ENCODE measurements around the gene NEUROD4.

NEUROD4 gene

GRCh38 chr12:54998958-54999510 lies 20.7 kb upstream of the NEUROD4 start:
- no peak for DNase-seq

DNA sequence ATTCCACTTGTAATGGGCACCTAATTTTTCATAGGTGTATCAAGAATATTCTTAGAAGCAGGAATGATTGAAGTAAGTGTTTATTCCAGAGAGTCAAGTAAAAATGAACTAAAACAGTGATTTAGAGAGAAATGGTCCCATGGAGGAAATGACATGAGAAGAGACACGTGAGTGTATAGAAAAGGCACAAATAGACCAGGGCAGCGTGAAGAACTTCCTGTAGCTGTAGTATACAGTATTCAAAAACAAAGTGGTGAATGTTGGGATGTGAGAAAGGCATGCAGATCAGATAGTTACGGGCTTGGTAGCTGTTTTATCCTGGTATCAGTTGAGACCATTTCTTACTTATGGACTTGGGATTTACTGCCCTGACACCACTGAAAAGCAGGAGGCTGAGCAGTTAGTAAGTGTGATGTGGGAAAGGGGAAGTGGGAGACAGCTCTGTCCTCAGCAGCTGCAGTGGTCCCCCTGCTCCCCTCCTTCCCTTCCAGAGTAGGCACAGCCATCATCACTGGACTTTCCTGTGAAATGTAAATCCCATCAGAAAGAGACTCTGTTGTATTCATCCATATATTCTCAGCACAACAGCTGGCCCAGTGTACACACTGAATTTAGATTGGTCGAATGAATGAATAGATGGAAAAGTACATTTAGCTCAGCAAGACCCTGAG lies 18.4 kb upstream of the NEUROD4 start:
- DNase-seq = no peak

DNA sequence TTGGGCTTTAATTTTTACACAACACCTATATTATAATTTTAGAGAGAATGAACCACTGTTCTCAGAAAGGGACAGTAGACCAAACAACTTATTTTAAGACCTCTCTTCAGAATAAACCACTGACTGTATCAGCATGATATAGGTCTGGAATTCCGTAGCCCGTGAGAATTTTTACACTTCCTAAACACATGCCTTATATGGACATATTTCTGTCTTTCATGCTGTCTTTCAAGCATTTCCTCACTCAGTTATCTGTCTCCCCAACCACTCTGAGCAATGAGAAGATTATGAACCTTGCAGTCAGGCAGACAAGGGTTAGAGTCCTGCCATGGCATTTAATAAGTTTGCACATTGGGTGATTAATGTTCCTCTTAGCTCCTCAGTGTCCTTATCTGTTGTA lies 17.4 kb upstream of the NEUROD4 start:
- no peak for DNase-seq

- DNase-seq = no peak
Measured at GRCh38 chr12:55008944-55009585, 10.7 kb upstream of the NEUROD4 start.

GRCh38 chr12:55017416-55017925 lies 2.3 kb upstream of the NEUROD4 start:
- DNase-seq = no peak

DNA sequence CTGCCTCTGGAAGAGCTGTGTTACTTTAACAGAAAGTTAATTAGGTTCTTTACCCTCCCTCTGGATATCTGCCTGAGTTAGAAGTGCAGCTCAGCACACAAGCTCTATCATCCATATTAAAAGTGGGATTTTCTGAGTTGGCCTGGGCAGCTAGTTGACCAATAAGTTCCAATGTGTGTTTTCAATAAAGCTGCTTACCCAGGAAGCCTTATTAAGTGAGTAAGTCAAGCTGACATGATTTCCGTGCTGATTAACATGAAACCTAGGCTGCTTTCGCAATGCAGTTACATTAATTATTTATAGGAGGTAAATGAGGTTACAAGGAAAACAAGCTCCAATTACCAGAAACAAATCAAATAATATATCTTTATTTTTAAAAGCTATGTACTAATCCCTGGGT lies 4.8 kb downstream of the NEUROD4 start:
- no peak for DNase-seq

- no peak for DNase-seq
Measured at GRCh38 chr12:55025508-55025907, 5.7 kb downstream of the NEUROD4 start.

- no peak for DNase-seq
Measured at GRCh38 chr12:55034218-55034617, 14.4 kb downstream of the NEUROD4 start.

DNA sequence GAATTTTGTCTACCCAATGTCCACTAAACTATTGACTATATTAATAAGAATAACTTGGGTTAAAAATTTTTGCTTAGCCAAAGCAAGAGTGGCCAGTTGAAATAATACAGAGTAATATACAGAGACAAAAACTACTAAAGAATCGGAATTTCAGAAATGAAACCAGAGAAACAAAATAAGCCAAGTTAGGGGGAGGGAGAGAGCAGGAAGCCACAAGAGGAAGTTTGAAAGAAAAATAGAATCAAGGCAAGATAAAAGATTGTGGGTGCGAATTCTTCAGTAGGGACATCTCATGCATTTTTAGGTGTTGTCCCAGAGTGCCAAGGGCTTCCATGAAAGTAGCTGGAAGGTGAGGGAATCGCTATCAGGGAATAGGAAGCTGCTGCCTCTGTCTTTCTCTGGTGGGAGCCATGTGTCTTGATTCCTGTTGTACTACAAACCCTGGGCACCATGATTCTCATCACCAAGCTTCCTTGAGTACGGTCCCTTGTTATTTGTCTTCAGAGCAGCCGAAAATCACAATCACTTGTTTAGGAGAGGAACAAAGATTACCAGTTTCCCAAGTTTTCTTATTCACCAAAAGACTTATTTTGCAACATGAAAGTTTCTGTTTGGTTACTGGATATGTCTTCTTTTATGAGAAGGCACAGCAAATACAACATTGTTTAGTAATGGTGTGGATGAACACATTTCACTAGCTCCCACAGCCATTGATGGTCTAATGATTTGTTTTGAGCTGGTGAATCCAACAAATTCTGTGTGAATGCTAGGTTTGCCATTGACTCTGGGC lies 16.7 kb downstream of the NEUROD4 start:
- no peak for DNase-seq

DNA sequence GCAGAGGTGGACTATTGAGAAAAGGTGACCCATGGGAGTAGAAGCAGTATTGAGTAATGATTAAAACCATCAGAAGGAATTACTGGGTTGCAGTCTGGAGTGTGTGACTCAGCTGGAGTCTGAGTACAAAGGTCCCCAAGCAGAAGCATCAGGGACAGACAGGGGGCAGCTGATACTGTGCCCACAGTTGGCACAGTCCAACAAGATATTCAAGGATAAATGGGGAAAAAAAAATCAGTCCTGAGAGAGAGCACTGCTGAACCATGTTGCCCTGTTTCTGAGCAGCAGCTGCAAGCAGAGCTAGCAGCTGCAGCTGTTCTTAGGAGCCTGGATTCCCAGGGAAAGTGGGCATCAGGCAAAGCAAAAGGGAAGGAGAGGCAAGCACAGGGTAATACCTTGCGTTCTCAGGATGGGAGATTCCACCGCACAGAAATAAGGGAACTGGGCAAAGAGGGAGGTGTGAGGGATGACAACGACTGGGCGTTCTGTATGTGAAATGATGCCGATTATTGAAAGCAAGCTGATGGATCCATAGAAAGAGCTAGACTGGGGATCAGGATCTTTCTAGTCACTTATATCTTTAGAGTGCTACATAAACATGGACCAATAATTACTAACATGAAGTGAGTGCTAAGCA lies 17.7 kb downstream of the NEUROD4 start:
- DNase-seq = no peak

DNA sequence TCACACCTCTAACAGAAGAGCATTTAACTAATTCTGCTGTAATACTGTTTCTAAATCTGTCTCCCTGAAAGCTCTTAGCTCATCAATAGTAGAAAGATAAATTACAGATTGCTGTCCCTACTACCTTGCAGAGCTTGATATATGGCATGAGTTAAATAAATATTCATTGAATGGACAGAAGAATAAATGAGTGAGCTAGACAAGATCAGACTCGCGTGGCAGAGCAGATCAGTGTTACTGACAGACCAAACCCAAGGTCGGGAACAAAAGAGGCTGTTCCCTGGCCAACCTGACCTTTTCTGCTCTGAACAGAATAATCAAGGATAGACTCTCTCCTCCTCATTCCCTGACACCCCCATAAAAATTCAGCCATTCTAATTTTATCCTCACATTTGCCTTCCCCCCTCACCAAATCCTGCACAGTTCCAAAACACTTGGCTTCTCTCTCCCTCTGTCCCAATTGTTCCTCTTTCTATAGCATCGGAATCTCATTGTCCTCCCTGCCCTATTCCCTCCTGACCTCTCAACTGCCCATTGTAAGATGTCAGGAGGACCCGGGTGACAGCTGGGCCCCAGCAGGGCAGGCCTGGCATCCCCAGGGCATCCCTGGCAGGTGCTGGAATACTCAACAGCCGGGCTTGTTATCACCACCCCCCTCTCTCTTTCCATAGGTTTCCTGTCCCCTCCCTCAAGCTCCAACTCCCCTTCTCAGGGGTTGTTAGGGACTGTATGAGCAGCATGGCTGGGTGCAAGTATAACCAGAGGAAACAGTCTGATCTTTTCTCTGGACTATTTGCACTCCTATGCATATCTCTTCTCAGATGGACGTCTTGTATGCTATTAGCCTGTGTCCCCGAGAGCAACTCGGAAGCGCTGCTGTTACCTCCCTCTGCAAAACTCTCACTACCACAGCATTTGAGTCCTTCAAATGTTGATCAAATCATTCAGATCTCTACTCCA lies 19.9 kb downstream of the NEUROD4 start:
- DNase-seq = no peak

DNA sequence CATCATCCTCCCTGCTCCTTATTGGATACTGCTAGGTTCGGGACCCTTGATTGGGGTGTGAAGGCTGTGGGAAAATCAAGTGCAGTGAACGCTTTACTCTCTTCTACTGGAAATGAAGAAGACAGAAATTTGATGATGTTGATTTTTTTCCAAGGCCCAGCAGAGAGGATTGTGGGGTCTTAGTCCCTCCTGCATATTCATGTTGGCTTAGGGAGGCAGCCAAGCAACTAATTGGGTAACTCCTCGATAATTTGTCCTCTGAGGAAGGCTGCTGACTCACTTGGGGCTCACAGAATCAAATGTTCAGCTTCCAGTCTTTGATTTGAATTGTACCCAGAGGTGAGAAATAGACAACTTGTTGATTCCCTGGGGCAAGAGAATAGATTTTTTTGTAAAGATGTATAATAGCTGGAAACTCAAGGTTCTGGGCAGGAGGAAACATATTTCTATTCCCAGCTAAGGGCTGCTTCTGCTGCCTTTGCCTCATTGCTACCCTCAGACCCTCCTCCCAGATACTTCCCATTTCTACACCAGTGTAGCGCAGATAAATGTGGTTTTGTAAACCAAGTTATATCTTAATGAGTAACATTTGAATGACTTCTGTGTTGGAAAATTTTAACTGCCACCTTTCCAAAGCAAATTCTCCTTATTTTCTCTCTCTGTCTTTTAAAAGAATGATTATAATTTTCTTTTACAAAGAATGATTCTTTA lies 21.7 kb downstream of the NEUROD4 start:
- no peak for DNase-seq

- no peak for DNase-seq
Measured at GRCh38 chr12:55043542-55043941, 23.8 kb downstream of the NEUROD4 start.

GRCh38 chr12:55044135-55044534 lies 24.4 kb downstream of the NEUROD4 start:
- no peak for DNase-seq

GRCh38 chr12:55049676-55050075 lies 29.9 kb downstream of the NEUROD4 start:
- DNase-seq = no peak

DNA sequence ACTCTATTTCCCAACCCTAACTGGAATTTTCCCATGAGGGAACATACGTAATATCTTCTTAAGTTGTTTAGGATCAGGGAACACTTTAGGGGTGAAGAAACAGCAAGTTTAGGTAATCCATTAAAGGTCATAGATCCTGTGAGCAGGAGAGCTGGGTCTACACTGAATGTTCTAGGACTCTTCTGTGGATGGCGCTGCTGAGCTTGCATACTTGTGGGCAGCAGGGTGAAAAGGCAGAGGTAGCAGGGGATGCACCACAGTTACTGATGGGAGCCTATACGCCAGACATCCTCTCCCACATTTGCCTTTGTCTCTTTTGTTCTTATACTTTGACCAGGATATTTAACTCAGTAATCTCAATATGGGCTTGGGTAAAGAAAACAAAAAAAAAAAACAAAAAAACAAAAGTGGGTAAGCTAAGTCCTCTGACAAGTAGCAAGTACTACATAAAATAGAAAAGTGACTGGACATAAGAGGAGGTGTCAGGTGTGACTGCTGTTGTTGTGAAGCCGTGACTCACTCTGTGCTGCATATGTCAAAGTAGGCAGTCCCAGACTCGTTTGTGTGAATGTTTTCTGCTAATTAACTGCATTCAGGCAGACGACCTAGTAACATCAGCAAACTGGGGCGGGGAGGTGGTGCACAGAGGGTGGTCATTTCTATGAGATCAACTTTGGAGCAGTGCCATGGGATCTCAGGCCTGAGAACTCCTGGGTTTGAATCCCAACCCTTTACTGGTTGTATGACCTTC lies 31.6 kb downstream of the NEUROD4 start:
- DNase-seq = no peak

DNA sequence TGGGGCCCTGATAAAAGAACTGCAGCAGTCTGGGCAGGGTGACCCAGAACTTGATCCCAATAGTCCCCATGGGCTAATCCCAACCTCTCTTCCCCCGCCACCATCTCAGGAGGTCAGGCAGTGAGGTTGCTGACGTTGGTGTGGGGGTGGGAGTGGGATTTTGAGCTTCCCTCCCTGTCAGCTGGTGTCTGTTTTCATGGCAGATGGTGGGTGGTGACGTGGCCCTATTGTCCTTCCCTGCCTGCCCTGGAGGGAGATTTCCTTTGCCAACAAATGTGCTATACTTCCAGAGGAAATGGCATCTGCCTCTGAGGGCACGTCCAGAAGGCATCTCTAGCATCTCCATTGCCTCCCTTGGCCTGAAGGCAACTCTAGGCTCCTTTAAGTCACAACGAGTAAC lies 37.7 kb downstream of the NEUROD4 start:
- DNase-seq = no peak

DNA sequence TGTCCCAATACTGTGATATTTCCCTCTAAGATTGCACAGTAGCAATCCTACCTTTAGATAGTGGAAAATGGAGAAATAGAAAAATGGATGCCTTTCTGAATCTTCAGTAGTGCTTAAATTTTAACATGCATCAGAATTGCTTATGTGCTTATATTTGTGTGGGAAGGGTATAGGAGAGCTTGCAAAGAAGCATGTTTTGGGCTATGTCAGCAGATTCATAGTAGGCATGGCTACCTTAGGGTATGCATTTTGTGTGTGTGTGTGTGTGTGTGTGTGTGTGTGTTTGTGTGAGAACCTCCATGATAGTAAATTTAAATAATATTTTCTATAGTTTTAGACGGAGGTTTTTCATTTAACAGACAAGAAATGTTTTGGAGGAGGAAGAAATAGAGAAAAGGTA lies 38.3 kb downstream of the NEUROD4 start:
- no peak for DNase-seq

DNA sequence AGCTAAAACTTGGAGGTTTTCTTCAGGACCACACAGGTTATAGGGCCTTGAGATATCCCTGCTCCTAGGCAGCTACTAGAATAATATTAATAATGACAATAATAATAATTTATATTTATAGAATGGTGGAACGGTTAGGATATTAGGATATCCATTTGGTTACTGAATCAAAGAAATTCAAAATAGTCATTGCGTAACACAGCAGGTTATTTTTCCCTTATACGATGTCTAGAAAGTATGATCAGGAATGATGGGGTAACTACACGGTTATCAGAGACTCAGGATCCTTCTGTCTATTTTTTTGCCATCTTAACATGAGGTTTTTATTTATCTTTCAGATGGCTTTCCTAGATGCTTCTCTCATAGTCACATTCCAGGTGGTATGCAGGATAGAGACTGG lies 39.0 kb downstream of the NEUROD4 start:
- DNase-seq = no peak

- DNase-seq = no peak
Measured at GRCh38 chr12:55060470-55060869, 40.7 kb downstream of the NEUROD4 start.
